Smooth muscle cell of the coronary artery (primary cell): ENCODE measurements around the gene PPP2R5A. TPM values are rescaled to one million over a fixed set of nuclear protein-coding genes. Genes with fewer than 3 reads are reported as not detected.

Experiments
- total RNA-seq: library from RNA; depleted of rRNA; stranded (reverse); fragments of >200 nt; gene quantifications from 2 replicates; pipeline ENCODE4 v1.2.3, GENCODE V29; 2014; ENCODE audit warnings: low replicate concordance

The PPP2R5A gene
- 9.7 and 13.5 TPM in 2 replicates for total RNA-seq

DNA sequence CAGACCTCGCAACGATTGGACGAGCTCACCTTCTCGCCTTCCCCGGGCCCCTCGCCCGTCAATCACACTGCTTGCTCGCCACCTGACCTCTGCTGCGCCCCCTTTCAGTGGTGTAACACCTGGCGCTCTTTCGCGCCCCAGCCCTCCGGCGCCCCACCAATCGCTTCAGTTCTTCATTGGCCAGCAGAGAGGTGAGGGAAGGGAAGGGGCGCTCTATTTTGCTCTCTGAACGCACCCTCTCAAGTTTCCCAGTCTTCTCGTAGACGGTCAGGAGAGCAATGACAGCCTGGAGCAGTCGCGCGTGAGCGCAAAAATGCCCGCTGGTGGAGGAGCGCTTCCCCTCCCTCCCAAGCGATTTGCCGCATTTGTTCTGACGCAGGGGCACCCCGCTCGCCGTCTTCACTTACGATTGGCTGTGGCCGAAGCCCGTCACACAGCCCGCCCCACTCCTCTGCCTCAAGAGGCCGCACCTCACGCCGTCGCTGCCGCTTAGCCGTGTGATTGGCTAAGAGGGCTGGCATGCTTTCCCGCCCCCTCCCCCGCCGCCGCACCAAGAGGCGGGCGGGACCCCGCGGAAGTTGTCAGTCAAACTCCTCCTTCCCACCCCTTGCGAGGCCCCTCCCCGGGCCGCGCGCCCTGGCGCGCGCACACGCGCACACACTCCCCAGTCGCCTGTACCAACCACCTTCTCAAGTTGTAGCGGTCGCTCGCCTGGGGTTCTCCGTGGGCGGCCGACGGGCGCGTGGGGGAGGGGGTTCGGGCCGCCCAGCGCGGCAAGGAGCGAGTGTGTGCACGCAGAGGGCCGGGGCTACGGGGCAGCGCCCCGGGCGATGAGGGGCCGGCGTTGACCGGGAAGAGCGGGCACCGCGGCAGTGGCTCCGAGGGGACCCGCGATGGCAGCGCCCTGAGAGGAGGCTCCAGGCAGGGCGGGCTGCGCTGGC lies at the start of gene PPP2R5A:
TSS of gene PPP2R5A (plus strand) at position 667 of the 941 bp plus-strand sequence. CDS start 701 bp downstream, outside the sequence.

Other genes starting within 250 kb of the PPP2R5A start
- gene INTS7, start 249.9 kb upstream of the PPP2R5A start, total RNA-seq, result 9.5 and 11.6 TPM in 2 replicates
- 0.35 and 4.6 TPM in 2 replicates for gene DTL, start 249.7 kb upstream of the PPP2R5A start, total RNA-seq
- gene PACC1, start 129.5 kb downstream of the PPP2R5A start, total RNA-seq, result 7.7 and 9.7 TPM in 2 replicates
- gene NENF, start 147.5 kb downstream of the PPP2R5A start, total RNA-seq, result 38.0 and 74.6 TPM in 2 replicates